Esophagus (tissue), 2 donors: ENCODE measurements around the gene NOX5. TPM values are rescaled to one million over a fixed set of nuclear protein-coding genes. Genes with fewer than 3 reads are reported as not detected.

ENCODE experiments used
- H3K27ac ChIP-seq, 2 donors: one replicate each; pipeline ENCODE4 v1.5.1; 2013; ENCODE audit warnings: low read depth in 2 of 2, mild to moderate bottlenecking in 2 of 2, inconsistent platforms in 1 of 2, low read length in 1 of 2, moderate library complexity in 1 of 2
- H3K27me3 ChIP-seq, 2 donors: one replicate each; pipeline ENCODE4 v1.6.1; 2013; ENCODE audit warnings: low read length in 2 of 2, control low read depth in 1 of 2, mild to moderate bottlenecking in 1 of 2; ENCODE audit not compliant: insufficient read depth in 2 of 2, control insufficient read depth in 1 of 2
- H3K36me3 ChIP-seq, 2 donors: one replicate each; pipeline ENCODE4 v1.6.1; 2013; ENCODE audit warnings: low read length in 1 of 2; ENCODE audit not compliant: control insufficient read depth in 2 of 2, insufficient read depth in 2 of 2
- H3K4me1 ChIP-seq, 2 donors: one replicate each; pipeline ENCODE4 v1.6.1; 2013; ENCODE audit warnings: low read length in 1 of 2; ENCODE audit not compliant: control insufficient read depth in 2 of 2, insufficient read depth in 2 of 2
- H3K4me3 ChIP-seq, 2 donors: one replicate each; pipeline ENCODE4 v1.5.1; 2013; ENCODE audit warnings: low read length in 2 of 2, mild to moderate bottlenecking in 2 of 2, low read depth in 1 of 2, moderate library complexity in 1 of 2
- H3K9me3 ChIP-seq, 2 donors: one replicate each; pipeline ENCODE4 v1.6.1; 2013; ENCODE audit warnings: mild to moderate bottlenecking in 2 of 2, low read depth in 1 of 2, low read length in 1 of 2, moderate library complexity in 1 of 2; ENCODE audit not compliant: control insufficient read depth in 2 of 2, insufficient read depth in 1 of 2
- WGBS, 2 donors: extraction: QIAGEN DNeasy Blood & Tissue Kit; methylation state at CpG; one replicate each; pipeline ENCODE4 v1.1.7; 2013; 5-methylcytosine and 5-hydroxymethylcytosine counted together
- polyA plus RNA-seq, 2 donors: library from polyadenylated mRNA; stranded (reverse); fragments of 200-250 nt; gene quantifications; one replicate each; pipeline ENCODE4 v1.2.3, GENCODE V29; 2013
- donor health status: healthy with polysubstance abuse.
- donor health status: Bipolar disorder and iron deficiency.

NOX5 gene
- polyA plus RNA-seq, 2 donors, result 0.26 to 0.29 TPM

GRCh38 chr15:69070396-69070795, 55.9 kb downstream of the NOX5 start:
- peaks cover 0 to 3% of the 10 kb centered on the region in 2 donors for H3K4me1 ChIP-seq
- H3K36me3 ChIP-seq, result no peaks in the 10 kb centered on the region
- H3K9me3 ChIP-seq, result peaks cover 0 to 2% of the 10 kb centered on the region in 2 donors
- no peak overlapping the region for H3K4me3 ChIP-seq
- no peak overlapping the region for H3K27ac ChIP-seq
- no peaks in the 10 kb centered on the region for H3K27me3 ChIP-seq
- WGBS, 2 donors, result 88 to 91% methylated on average over 1 of the region's 1 CpG

- WGBS, 2 donors, result 87 to 91% methylated on average over 5 of the region's 5 CpGs
- Histone ChIP-seq H3K4me3 (no peak overlapping the region), H3K27ac (no peak overlapping the region), H3K27me3 (no peaks in the 10 kb centered on the region), H3K9me3 (peaks cover 0 to 2% of the 10 kb centered on the region in 2 donors), H3K4me1 (peaks cover 0 to 3% of the 10 kb centered on the region in 2 donors), H3K36me3 (no peaks in the 10 kb centered on the region)
Measured at GRCh38 chr15:69071260-69071659, 56.8 kb downstream of the NOX5 start.

DNA sequence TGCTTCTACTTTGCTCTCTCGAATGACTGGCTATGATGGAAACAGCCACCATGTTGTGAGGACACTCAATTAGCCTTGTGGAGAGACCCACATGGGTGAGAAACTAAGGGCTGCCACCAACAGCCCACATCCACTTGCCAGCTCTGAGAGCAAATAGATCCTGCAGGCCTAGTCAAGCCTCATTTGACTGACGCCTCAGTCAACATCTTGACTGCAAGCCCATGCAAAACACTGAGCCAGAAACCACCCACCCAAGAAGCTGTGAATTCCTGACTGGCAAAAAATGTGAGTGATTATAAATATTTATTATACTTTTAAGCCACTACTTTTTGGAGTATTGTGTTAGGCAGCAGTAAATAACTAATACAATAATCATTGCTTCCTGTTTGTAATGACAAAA, 58.4 kb downstream of the NOX5 start:
- H3K27ac ChIP-seq, result no peak overlapping the region
- H3K36me3 ChIP-seq, result no peaks in the 10 kb centered on the region
- H3K9me3 ChIP-seq, result peaks cover 0 to 2% of the 10 kb centered on the region in 2 donors
- WGBS, 2 donors, result 81 to 93% methylated on average over 2 of the region's 2 CpGs
- H3K4me1 ChIP-seq, result peaks cover 0 to 3% of the 10 kb centered on the region in 2 donors
- H3K4me3 ChIP-seq, result no peak overlapping the region
- no peaks in the 10 kb centered on the region for H3K27me3 ChIP-seq

- H3K27ac ChIP-seq, result peak overlapping the region; percentile 67 to 74
- peaks cover 0 to 3% of the 10 kb centered on the region in 2 donors for H3K4me1 ChIP-seq
- H3K9me3 ChIP-seq, result no peaks in the 10 kb centered on the region
- WGBS, 2 donors, result 2 to 3% methylated on average over 45 of the region's 45 CpGs
- no peaks in the 10 kb centered on the region for H3K27me3 ChIP-seq
- H3K4me3 ChIP-seq, result peak overlapping the region; percentile 52 to 54
- no peaks in the 10 kb centered on the region for H3K36me3 ChIP-seq
Measured at GRCh38 chr15:69074001-69074842, 59.7 kb downstream of the NOX5 start.

DNA sequence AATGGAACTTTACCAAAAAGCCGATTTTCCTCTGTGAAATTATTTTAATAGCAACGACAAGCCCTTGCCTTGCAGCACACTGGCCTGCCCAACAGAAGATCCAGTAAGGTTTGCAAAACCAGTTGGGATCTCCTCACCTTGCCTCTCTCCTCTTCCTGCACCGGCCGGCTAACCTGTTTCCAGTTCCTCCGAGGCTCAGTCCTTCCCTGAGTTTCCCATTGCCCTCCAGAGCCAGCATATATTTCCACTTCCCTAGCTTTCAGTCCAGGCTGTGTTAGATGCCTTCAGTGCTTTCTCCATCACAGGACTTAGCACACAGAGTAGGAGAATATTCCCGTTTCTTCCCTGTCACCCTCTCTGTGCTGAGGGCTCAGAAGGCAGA, 60.3 kb downstream of the NOX5 start:
- 30 to 33% methylated on average over 6 of the region's 6 CpGs for WGBS, 2 donors
- no peaks in the 10 kb centered on the region for H3K27me3 ChIP-seq
- no peak overlapping the region for H3K4me3 ChIP-seq
- H3K9me3 ChIP-seq, result no peaks in the 10 kb centered on the region
- peaks cover 0 to 3% of the 10 kb centered on the region in 2 donors for H3K4me1 ChIP-seq
- H3K36me3 ChIP-seq, result no peaks in the 10 kb centered on the region
- H3K27ac ChIP-seq, result peak overlapping the region in 1 of 2 donors; percentile 14

GRCh38 chr15:69075440-69075839, 60.9 kb downstream of the NOX5 start:
- 79 to 81% methylated on average over 5 of the region's 5 CpGs for WGBS, 2 donors
- Histone ChIP-seq H3K27ac (no peak overlapping the region), H3K9me3 (no peaks in the 10 kb centered on the region), H3K4me1 (peaks cover 0 to 3% of the 10 kb centered on the region in 2 donors), H3K27me3 (no peaks in the 10 kb centered on the region), H3K36me3 (no peaks in the 10 kb centered on the region), H3K4me3 (no peak overlapping the region)

DNA sequence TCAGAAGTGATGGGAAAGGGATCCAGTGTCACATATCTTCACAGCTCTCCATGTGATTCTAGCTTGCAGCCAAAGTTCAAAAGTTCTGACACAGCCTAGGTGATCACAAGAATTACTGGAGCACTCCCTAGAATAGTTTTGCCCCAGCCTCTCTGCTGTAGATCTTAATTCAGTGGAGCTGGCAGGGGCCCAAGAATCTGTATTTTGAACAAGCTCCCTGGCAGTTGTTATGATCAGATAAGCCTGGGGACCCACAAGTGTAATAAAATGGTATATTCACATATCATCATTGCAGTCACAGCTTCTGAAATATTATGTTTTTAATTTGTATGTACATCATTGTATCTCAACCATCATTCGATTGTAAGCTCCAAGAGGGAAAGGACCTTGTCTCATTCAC, 62.3 kb downstream of the NOX5 start:
- no peak overlapping the region for H3K4me3 ChIP-seq
- no peaks in the 10 kb centered on the region for H3K27me3 ChIP-seq
- no peak overlapping the region for H3K27ac ChIP-seq
- no peaks in the 10 kb centered on the region for H3K36me3 ChIP-seq
- no peaks in the 10 kb centered on the region for H3K9me3 ChIP-seq
- H3K4me1 ChIP-seq, result peaks cover 0 to 3% of the 10 kb centered on the region in 2 donors
- WGBS, 2 donors, result 85 to 96% methylated on average over 1 of the region's 1 CpG

DNA sequence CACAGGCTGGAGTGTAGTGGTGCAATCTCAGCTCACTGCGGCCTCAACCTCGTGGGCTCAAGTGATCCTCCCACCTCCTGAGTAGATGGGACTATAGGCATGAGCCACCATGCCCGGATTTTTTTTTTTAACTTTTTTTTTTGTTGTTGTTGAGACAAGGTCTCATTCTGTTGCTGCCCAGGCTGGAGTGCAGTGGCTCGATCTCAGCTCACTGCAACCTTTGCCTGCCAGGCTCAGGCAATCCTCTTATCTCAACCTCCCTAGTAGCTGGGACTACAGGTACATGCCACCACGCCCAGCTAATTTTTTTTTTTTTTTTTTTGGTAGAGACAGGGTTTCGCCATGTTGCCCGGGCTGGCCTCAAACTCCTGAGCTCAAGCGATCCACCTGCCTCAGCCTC, 64.1 kb downstream of the NOX5 start:
- H3K4me1 ChIP-seq, result peaks cover 0 to 3% of the 10 kb centered on the region in 2 donors

GRCh38 chr15:69080295-69081248, 66.1 kb downstream of the NOX5 start:
- no peak overlapping the region for H3K27ac ChIP-seq
- no peaks in the 10 kb centered on the region for H3K27me3 ChIP-seq
- H3K36me3 ChIP-seq, result no peaks in the 10 kb centered on the region
- no peaks in the 10 kb centered on the region for H3K4me1 ChIP-seq
- H3K4me3 ChIP-seq, result no peak overlapping the region
- H3K9me3 ChIP-seq, result no peaks in the 10 kb centered on the region
- whole genome bisulfite sequencing, 2 donors, result 41 to 57% methylated on average over 8 of the region's 8 CpGs

More for the DNA sequence above, 64.1 kb downstream of the NOX5 start:
- H3K36me3 ChIP-seq, result no peaks in the 10 kb centered on the region
- no peak overlapping the region for H3K27ac ChIP-seq
- H3K9me3 ChIP-seq, result no peaks in the 10 kb centered on the region
- H3K4me3 ChIP-seq, result no peak overlapping the region
- 94 to 96% methylated on average over 8 of the region's 8 CpGs for WGBS, 2 donors
- no peaks in the 10 kb centered on the region for H3K27me3 ChIP-seq
